ENCODE results near the gene SYCN. TPM values are rescaled to one million over a fixed set of nuclear protein-coding genes. Genes with fewer than 3 reads are reported as not detected.
A peak's percentile ranks its signal among the peaks of the same experiment; 100 is the strongest.

The SYCN gene
- total and polyA plus RNA-seq, 2 experiments from 2014 or later: not detected

GRCh38 chr19:39168258-39169142 is 35.6 kb downstream of the SYCN start:
- Histone ChIP-seq H3K27me3 (no peaks in the 10 kb centered on the region), H3K27ac (no peak overlapping the region), H3K9me3 (ENCODE audit: low read depth) (no peaks in the 10 kb centered on the region), H3K36me3 (no peaks in the 10 kb centered on the region), H3K4me1 (ENCODE audit: low read depth) (peaks cover 36% of the 10 kb centered on the region), H3K4me3 (no peak overlapping the region)
- no peak for DNase-seq (ENCODE audit: low read depth in 1 of 2, low spot score in 1 of 2)
- TF ChIP-seq, protein P1, sequence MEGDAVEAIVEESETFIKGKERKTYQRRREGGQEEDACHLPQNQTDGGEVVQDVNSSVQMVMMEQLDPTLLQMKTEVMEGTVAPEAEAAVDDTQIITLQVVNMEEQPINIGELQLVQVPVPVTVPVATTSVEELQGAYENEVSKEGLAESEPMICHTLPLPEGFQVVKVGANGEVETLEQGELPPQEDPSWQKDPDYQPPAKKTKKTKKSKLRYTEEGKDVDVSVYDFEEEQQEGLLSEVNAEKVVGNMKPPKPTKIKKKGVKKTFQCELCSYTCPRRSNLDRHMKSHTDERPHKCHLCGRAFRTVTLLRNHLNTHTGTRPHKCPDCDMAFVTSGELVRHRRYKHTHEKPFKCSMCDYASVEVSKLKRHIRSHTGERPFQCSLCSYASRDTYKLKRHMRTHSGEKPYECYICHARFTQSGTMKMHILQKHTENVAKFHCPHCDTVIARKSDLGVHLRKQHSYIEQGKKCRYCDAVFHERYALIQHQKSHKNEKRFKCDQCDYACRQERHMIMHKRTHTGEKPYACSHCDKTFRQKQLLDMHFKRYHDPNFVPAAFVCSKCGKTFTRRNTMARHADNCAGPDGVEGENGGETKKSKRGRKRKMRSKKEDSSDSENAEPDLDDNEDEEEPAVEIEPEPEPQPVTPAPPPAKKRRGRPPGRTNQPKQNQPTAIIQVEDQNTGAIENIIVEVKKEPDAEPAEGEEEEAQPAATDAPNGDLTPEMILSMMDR (IDR thresholded peaks at IDR 0.05; ENCODE audit: low read depth, low read length): no peak

GRCh38 chr19:39167461-39168257 is 36.4 kb downstream of the SYCN start:
- Histone ChIP-seq H3K4me1 (ENCODE audit: low read depth) (peaks cover 36% of the 10 kb centered on the region), H3K4me3 (no peak overlapping the region), H3K27ac (peak overlapping the region; percentile 13), H3K9me3 (ENCODE audit: low read depth) (no peaks in the 10 kb centered on the region), H3K27me3 (no peaks in the 10 kb centered on the region), H3K36me3 (no peaks in the 10 kb centered on the region)
- DNase-seq (ENCODE audit: low read depth in 1 of 2, low spot score in 1 of 2): no peak
- TF ChIP-seq, protein P1 (IDR thresholded peaks at IDR 0.05; ENCODE audit: low read depth, low read length): no peak

DNA sequence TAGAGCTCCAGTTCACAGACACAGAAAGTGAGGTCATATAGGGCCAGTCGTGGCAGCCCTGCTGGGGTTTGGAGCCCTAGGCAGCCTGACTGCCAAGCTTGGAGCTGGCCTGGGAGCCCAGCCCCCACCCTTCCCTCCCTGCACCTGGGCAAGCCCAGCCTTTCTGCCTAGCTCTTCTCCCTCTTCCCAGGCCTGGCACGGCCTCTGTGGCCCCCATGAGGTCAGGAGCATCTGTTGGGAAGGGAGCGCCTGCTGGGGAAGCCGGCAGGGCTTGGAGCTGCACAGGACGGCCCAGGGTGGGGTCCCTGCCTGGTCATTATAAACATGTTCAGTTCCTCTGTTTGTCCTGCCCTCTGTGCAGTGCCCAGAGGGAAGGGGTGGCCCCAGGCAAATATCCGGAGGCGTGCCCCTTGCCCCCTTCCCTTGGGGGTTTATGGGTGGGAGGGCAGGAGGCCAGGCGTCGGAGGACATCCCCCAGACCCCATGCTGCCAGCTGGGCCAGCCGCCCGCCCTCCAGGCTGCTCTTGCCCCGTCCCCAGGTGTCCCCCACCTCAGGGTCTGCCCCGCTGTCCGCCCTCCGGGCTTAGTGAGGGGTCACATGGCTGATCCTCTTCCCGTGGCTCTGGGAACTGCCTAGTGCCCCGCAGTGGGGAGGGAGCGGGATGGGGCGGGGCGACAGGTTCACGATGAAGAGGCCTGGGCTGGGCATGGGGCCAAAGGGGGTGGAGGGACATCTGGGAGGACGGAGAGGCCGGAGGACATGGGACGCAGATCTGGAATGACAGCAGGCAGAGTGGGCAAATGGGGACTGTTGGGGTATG is 37.3 kb downstream of the SYCN start:
- Histone ChIP-seq H3K4me3 (no peak overlapping the region), H3K36me3 (no peaks in the 10 kb centered on the region), H3K4me1 (ENCODE audit: low read depth) (peaks cover 34% of the 10 kb centered on the region), H3K27ac (peak overlapping the region; percentile 13), H3K9me3 (ENCODE audit: low read depth) (no peaks in the 10 kb centered on the region), H3K27me3 (no peaks in the 10 kb centered on the region)
- TF ChIP-seq, protein P1 (IDR thresholded peaks at IDR 0.05; ENCODE audit: low read depth, low read length): no peak
- DNase-seq (ENCODE audit: low read depth in 1 of 2, low spot score in 1 of 2): peak in 1 of 2 donors; percentile 73

GRCh38 chr19:39165857-39166256 is 38.2 kb downstream of the SYCN start:
- Histone ChIP-seq H3K9me3 (ENCODE audit: low read depth) (no peaks in the 10 kb centered on the region), H3K36me3 (no peaks in the 10 kb centered on the region), H3K27ac (no peak overlapping the region), H3K4me3 (no peak overlapping the region), H3K4me1 (ENCODE audit: low read depth) (peaks cover 25% of the 10 kb centered on the region), H3K27me3 (no peaks in the 10 kb centered on the region)
- no peak for DNase-seq (ENCODE audit: low read depth in 1 of 2, low spot score in 1 of 2)
- TF ChIP-seq, protein P1 (IDR thresholded peaks at IDR 0.05; ENCODE audit: low read depth, low read length): no peak

DNA sequence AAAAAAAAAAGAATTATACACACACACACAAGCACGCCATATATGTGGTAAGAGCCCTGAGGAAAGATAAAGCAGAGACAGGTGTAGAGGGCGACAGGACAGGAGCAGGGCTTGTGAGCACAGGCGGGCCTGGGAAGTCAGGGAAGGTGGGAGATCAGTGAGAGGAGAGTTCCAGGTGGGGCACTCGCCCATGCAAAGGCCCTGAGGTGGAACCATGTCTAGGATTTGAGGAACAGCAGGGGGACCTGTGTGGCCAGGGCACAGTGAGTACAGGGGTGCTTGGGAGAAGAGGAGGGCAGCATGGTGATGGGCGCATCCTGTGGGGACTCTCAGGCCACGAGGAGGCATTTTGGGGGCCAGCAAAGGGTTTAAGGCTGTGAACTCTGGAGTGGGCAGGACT is 39.8 kb downstream of the SYCN start:
- Histone ChIP-seq H3K27me3 (no peaks in the 10 kb centered on the region), H3K9me3 (ENCODE audit: low read depth) (no peaks in the 10 kb centered on the region), H3K36me3 (no peaks in the 10 kb centered on the region), H3K4me1 (ENCODE audit: low read depth) (peaks cover 14% of the 10 kb centered on the region), H3K4me3 (no peak overlapping the region), H3K27ac (no peak overlapping the region)
- DNase-seq (ENCODE audit: low read depth in 1 of 2, low spot score in 1 of 2): no peak
- TF ChIP-seq, protein P1 (IDR thresholded peaks at IDR 0.05; ENCODE audit: low read depth, low read length): no peak
